GM18909 (cell line): ENCODE data around the gene C1QB.
"Not testable (repeated sequence)": the region's sequence is repeated elsewhere in the genome, so short reads cannot be mapped to it uniquely, and the experiment has no call there.

Experiments used
- ATAC-seq: cut with Tn5 transposase; IDR thresholded peaks from one replicate; pipeline ENCODE4 v1.9.1; 2021; ENCODE audit warnings: mild to moderate bottlenecking; ENCODE audit not compliant: unreplicated experiment, poor library complexity

The C1QB gene

GRCh38 chr1:22691031-22691753, 38.2 kb downstream of the C1QB start:
- no peak for ATAC-seq

- no peak for ATAC-seq
Observed at GRCh38 chr1:22694172-22694571, 41.1 kb downstream of the C1QB start.

- no peak for ATAC-seq
Observed at GRCh38 chr1:22696610-22697009, 43.6 kb downstream of the C1QB start.

GRCh38 chr1:22697980-22698379, 44.9 kb downstream of the C1QB start:
- no peak for ATAC-seq

GRCh38 chr1:22699681-22700520, 46.9 kb downstream of the C1QB start:
- ATAC-seq = no peak

- ATAC-seq = no peak
Observed at GRCh38 chr1:22702296-22703085, 49.5 kb downstream of the C1QB start.

GRCh38 chr1:22704440-22705067, 51.5 kb downstream of the C1QB start:
- no peak for ATAC-seq

- no peak for ATAC-seq
Observed at GRCh38 chr1:22705586-22705985, 52.5 kb downstream of the C1QB start.

GRCh38 chr1:22706100-22706499, 53.1 kb downstream of the C1QB start:
- not testable (repeated sequence) for ATAC-seq

GRCh38 chr1:22708777-22709176, 55.7 kb downstream of the C1QB start:
- no peak for ATAC-seq

GRCh38 chr1:22709227-22709626, 56.2 kb downstream of the C1QB start:
- no peak for ATAC-seq

GRCh38 chr1:22709891-22710700, 57.1 kb downstream of the C1QB start:
- no peak for ATAC-seq

GRCh38 chr1:22710701-22711049, 57.6 kb downstream of the C1QB start, which contains the start of gene EPHB2:
TSS of gene EPHB2 (plus strand) at chr1:22710839. CDS start at chr1:22710983, 144 bp downstream.
- ATAC-seq = no peak

- no peak for ATAC-seq
Observed at GRCh38 chr1:22711071-22711470, 58.0 kb downstream of the C1QB start.
